Body of pancreas (tissue), 4 donors: ENCODE data around the gene ARCN1.

Source experiments
- CTCF ChIP-seq, 7 experiments: fragments of 450-650 bp in 4 of 7; fragments of 200-600 bp in 3 of 7; sonication (generic) in 3 of 7; IDR thresholded peaks; one replicate each; pipeline ENCODE4 v1.5.1; 2016 to 2019; ENCODE audit warnings: antibody characterized with exemption in 7 of 7
- POLR2A ChIP-seq, 3 donors: fragments of 450-650 bp; IDR thresholded peaks; one replicate each; pipeline ENCODE4 v1.6.1; 2016; ENCODE audit warnings: antibody characterized with exemption in 3 of 3, mild to moderate bottlenecking in 2 of 3

GRCh38 chr11:118643142-118643994 is 71.2 kb downstream of the ARCN1 start:
- TF ChIP-seq CTCF (IDR thresholded peaks at IDR 0.05) (no peak), POLR2A (IDR thresholded peaks at IDR 0.05) (no peak)
